HepG2 (cell line): ENCODE measurements around the gene CAMKMT. TPM values are rescaled to one million over a fixed set of nuclear protein-coding genes. Genes with fewer than 3 reads are reported as not detected.

Source experiments
- ATAC-seq: fragments of 200-7000 bp; cut with Tn5 transposase; 3 replicates; pipeline ENCODE4 v1.9.1; 2020; ENCODE audit warnings: mild to moderate bottlenecking, moderate library complexity
- BruUV-seq: library from RNA; stranded (reverse); fragments of 400-500 nt; replicated peaks from 2 replicates; lab custom pipeline; 2021; lab: Mats Ljungman, UMichigan
- CTCF ChIA-PET: fragments of 300-600 bp; formaldehyde crosslinking; extraction: SDS; loops from one replicate; lab custom pipeline; 2021; ENCODE audit warnings: low total read pairs, inconsistent platforms, low intra/inter-chr PET ratio; lab: Yijun Ruan, JAX
- POLR2A ChIA-PET: fragments of 350-600 bp; sonication (Branson Sonifier 250); formaldehyde crosslinking; loops from one replicate; lab custom pipeline; 2020; ENCODE audit warnings: antibody characterized with exemption, inconsistent platforms; lab: Yijun Ruan, JAX
- DNase-seq: peaks from one replicate; pipeline ENCODE4 v3.0.0-alpha.2; 2015; ENCODE audit warnings: low spot score
- FAIRE-seq: peaks from 3 replicates; lab custom pipeline; 2011; peaks lifted over from hg19 to GRCh38; lab: Jason Lieb, UNC
- H2AFZ ChIP-seq: one replicate; pipeline ENCODE4 v1.6.1; 2011; ENCODE audit warnings: low read length, inconsistent platforms
- H3K27ac ChIP-seq: fragments of 300-600 bp; 3 replicates; pipeline ENCODE4 v1.8.0; 2011; ENCODE audit warnings: mixed run types, mild to moderate bottlenecking, mixed read lengths, low read length, inconsistent platforms; ENCODE audit not compliant: insufficient read depth; ENCODE audit errors: extremely low read length
- H3K27me3 ChIP-seq, 2 experiments: fragments of 200-600 bp in 1 of 2; 2 replicates in 1 of 2; 3 replicates in 1 of 2; pipeline versions ENCODE4 v1.6.0 to v1.8.0; 2011; ENCODE audit warnings: low read length in 2 of 2, mild to moderate bottlenecking in 2 of 2, moderate library complexity in 2 of 2, inconsistent platforms in 1 of 2; ENCODE audit not compliant: insufficient read depth in 2 of 2, control insufficient read depth in 1 of 2
- H3K36me3 ChIP-seq, 2 experiments: fragments of 200-600 bp in 1 of 2; replicated peaks in 1 of 2; 2 replicates in 1 of 2; 3 replicates in 1 of 2; pipeline versions ENCODE4 v1.5.1 to v1.8.0; 2011; ENCODE audit warnings: low read length in 2 of 2, inconsistent platforms in 1 of 2; ENCODE audit not compliant: insufficient read depth in 2 of 2, control insufficient read depth in 1 of 2
- H3K4me1 ChIP-seq: 2 replicates; pipeline ENCODE4 v1.5.1; 2012; ENCODE audit warnings: low read length, inconsistent platforms; ENCODE audit not compliant: insufficient read depth
- H3K4me2 ChIP-seq: 2 replicates; pipeline ENCODE4 v1.6.0; 2011; ENCODE audit warnings: low read depth, low read length, inconsistent platforms
- H3K4me3 ChIP-seq, 3 experiments: fragments of 200-600 bp in 1 of 3; sonication (generic), shearing (Covaris generic) in 1 of 3; replicated peaks in 1 of 3; 2 replicates each; pipeline ENCODE4 v1.5.1; 2011 to 2016; ENCODE audit warnings: low read length in 3 of 3, inconsistent platforms in 2 of 3, low read depth in 2 of 3, mild to moderate bottlenecking in 2 of 3, control low read depth in 1 of 3, mixed read lengths in 1 of 3; ENCODE audit not compliant: insufficient read depth in 1 of 3
- H3K79me2 ChIP-seq: one replicate; pipeline ENCODE4 v1.6.1; 2011; ENCODE audit warnings: low read length, inconsistent platforms; ENCODE audit not compliant: insufficient read depth
- H3K9ac ChIP-seq: 2 replicates; pipeline ENCODE4 v1.6.0; 2011; ENCODE audit warnings: mild to moderate bottlenecking, low read depth, low read length, inconsistent platforms; ENCODE audit not compliant: insufficient read depth
- H3K9me3 ChIP-seq: 2 replicates; pipeline ENCODE4 v1.5.1; 2012; ENCODE audit warnings: mild to moderate bottlenecking, low read length
- H4K20me1 ChIP-seq: 2 replicates; pipeline ENCODE4 v1.6.0; 2011; ENCODE audit warnings: inconsistent platforms, mild to moderate bottlenecking, low read length, moderate library complexity; ENCODE audit not compliant: insufficient read depth
- CEBPB ChIP-seq: IDR thresholded peaks from 2 replicates; pipeline ENCODE4 v1.6.1; 2011; ENCODE audit warnings: low read depth, low read length, improper control_type of control experiment, borderline replicate concordance
- FOXA3 ChIP-seq: IDR thresholded peaks from 2 replicates; pipeline ENCODE4 v1.6.1; 2016; ENCODE audit warnings: missing genetic modification reagents, missing compliant biosample characterization
- GFI1 ChIP-seq: sonication (generic); formaldehyde crosslinking; IDR thresholded peaks from 2 replicates; pipeline ENCODE4 v1.5.0; 2020; ENCODE audit warnings: missing genetic modification reagents, mild to moderate bottlenecking, borderline replicate concordance
- ISL2 ChIP-seq: sonication (generic); formaldehyde crosslinking; IDR thresholded peaks from 2 replicates; pipeline ENCODE4 v1.5.0; 2020; ENCODE audit warnings: missing genetic modification reagents
- KMT2A ChIP-seq: sonication (generic); formaldehyde crosslinking; IDR thresholded peaks from 2 replicates; pipeline ENCODE4 v1.4.0; 2020; ENCODE audit warnings: missing genetic modification reagents
- SMAD9 ChIP-seq: sonication (generic); formaldehyde crosslinking; IDR thresholded peaks from 2 replicates; pipeline ENCODE4 v1.5.1; 2020; ENCODE audit warnings: mild to moderate bottlenecking, missing genetic modification reagents
- WIZ ChIP-seq: sonication (generic); formaldehyde crosslinking; IDR thresholded peaks from 2 replicates; pipeline ENCODE4 v1.5.1; 2020; ENCODE audit warnings: mild to moderate bottlenecking, missing genetic modification reagents
- YEATS4 ChIP-seq: sonication (generic); formaldehyde crosslinking; IDR thresholded peaks from 2 replicates; pipeline ENCODE4 v1.4.0; 2020; ENCODE audit warnings: missing genetic modification reagents, borderline replicate concordance
- ZFYVE20 ChIP-seq: sonication (generic); formaldehyde crosslinking; IDR thresholded peaks from 2 replicates; pipeline ENCODE4 v1.8.0; 2023; ENCODE audit warnings: low read depth, mild to moderate bottlenecking, moderate library complexity, missing genetic modification reagents, borderline replicate concordance
- ZNF20 ChIP-seq: sonication (generic); formaldehyde crosslinking; IDR thresholded peaks from 2 replicates; pipeline ENCODE4 v1.4.0; 2020; ENCODE audit warnings: mild to moderate bottlenecking, moderate library complexity, missing genetic modification reagents
- ZNF484 ChIP-seq: sonication (generic); formaldehyde crosslinking; IDR thresholded peaks from 2 replicates; pipeline ENCODE4 v1.5.1; 2020; ENCODE audit warnings: mild to moderate bottlenecking, low read depth, missing genetic modification reagents, borderline replicate concordance
- ZNF530 ChIP-seq: sonication (generic); formaldehyde crosslinking; IDR thresholded peaks from 2 replicates; pipeline ENCODE4 v1.5.0; 2020; ENCODE audit warnings: low read depth, mild to moderate bottlenecking, missing genetic modification reagents
- ZNF597 ChIP-seq: sonication (generic); formaldehyde crosslinking; IDR thresholded peaks from 2 replicates; pipeline ENCODE4 v1.5.0; 2020; ENCODE audit warnings: missing genetic modification reagents
- ZNF83 ChIP-seq: sonication (generic); formaldehyde crosslinking; IDR thresholded peaks from 2 replicates; pipeline ENCODE4 v1.4.0; 2020; ENCODE audit warnings: missing genetic modification reagents, mild to moderate bottlenecking, borderline replicate concordance
- WGBS: methylation state at CpG from one replicate; pipeline ENCODE4 v1.1.6; 2017; ENCODE audit warnings: low lambda C conversion rate; 5-methylcytosine and 5-hydroxymethylcytosine counted together
- in situ Hi-C: cut with HindIII; loops from 2 replicates; pipeline ENCODE4 v1.10.0; 2017; ENCODE audit warnings: low pct_unique_long_range_greater_than_20kb; ENCODE audit not compliant: extremely low pct_ligation_motif_present
- intact Hi-C: fragments of 100-400 bp; cut with micrococcal nuclease; formaldehyde crosslinking; loops from one replicate; pipeline ENCODE4 v1.10.0; 2022; ENCODE audit not compliant: unreplicated experiment
- polyA plus RNA-seq, 8 experiments: library from polyadenylated mRNA; depleted of rRNA in 3 of 8; stranded (reverse) in 7 of 8; unstranded in 1 of 8; fragments of >200 nt; fragmentation: Illumina TruSeq in 4 of 8; extraction: Trizol in 4 of 8; gene quantifications; 2 replicates each; pipeline versions ENCODE4 v1.2.1 to v1.2.3, GENCODE V29; 2011 to 2016; ENCODE audit warnings: low read depth in 4 of 8, missing spikeins in 1 of 8, mixed read lengths in 1 of 8; ENCODE audit not compliant: insufficient read depth in 1 of 8
- total RNA-seq, 5 experiments: library from RNA; depleted of rRNA; stranded (reverse); fragments of >200 nt; fragmentation: Illumina TruSeq; extraction: Trizol; gene quantifications; 2 replicates each; pipeline ENCODE4 v1.2.3, GENCODE V29; 2016; ENCODE audit warnings: low read depth in 1 of 5
- TF ChIP-seq, protein P1 (sequence below): IDR thresholded peaks from 2 replicates; pipeline ENCODE4 v1.6.1; 2012; ENCODE audit warnings: low read depth, low read length, improper control_type of control experiment

CAMKMT gene
- total and polyA plus RNA-seq, 2 of the 13 experiments (the other 11 are each of a cell fraction or from before 2014, with no cell fraction given), result 6.9 to 20.8 TPM

GRCh38 chr2:44722026-44722625 lies 360.4 kb downstream of the CAMKMT start:
- TF ChIP-seq, protein P1, sequence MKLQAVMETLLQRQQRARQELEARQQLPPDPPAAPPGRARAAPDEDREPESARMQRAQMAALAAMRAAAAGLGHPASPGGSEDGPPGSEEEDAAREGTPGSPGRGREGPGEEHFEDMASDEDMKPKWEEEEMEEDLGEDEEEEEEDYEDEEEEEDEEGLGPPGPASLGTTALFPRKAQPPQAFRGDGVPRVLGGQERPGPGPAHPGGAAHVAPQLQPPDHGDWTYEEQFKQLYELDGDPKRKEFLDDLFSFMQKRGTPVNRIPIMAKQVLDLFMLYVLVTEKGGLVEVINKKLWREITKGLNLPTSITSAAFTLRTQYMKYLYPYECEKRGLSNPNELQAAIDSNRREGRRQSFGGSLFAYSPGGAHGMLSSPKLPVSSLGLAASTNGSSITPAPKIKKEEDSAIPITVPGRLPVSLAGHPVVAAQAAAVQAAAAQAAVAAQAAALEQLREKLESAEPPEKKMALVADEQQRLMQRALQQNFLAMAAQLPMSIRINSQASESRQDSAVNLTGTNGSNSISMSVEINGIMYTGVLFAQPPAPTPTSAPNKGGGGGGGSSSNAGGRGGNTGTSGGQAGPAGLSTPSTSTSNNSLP, result no peak
- TF ChIP-seq SMAD9 (CRISPR knock-in tag) (no peak), ZNF20 (CRISPR knock-in tag) (no peak), CEBPB (peak; percentile 59; the same call in 1 of the 2 replicates), FOXA3 (CRISPR knock-in tag) (no peak), ZFYVE20 (CRISPR knock-in tag) (no peak)
- H3K9ac ChIP-seq, result no peak overlapping the region
- H3K27ac ChIP-seq, result no peak overlapping the region
- 76% methylated on average over 1 of the region's 1 CpG for WGBS
- H2AFZ ChIP-seq, result no peak overlapping the region
- intact Hi-C loops, result no loop called here
- H3K9me3 ChIP-seq, result no peaks in the 10 kb centered on the region
- no peaks in the 10 kb centered on the region for H4K20me1 ChIP-seq
- DNase-seq, result no peak
- FAIRE-seq, result no peak
- CTCF ChIA-PET, result no interaction called here
- H3K27me3 ChIP-seq, result no peaks in the 10 kb centered on the region
- H3K79me2 ChIP-seq, result no peaks in the 10 kb centered on the region
- no TSS peak for BruUV-seq
- POLR2A ChIA-PET, result no interaction called here
- no peaks in the 10 kb centered on the region for H3K36me3 ChIP-seq
- no peak overlapping the region for H3K4me3 ChIP-seq
- H3K4me1 ChIP-seq, result no peaks in the 10 kb centered on the region
- ATAC-seq, result no peak
- in situ Hi-C loops, result no loop called here
- H3K4me2 ChIP-seq, result no peak overlapping the region

GRCh38 chr2:44723921-44724320 lies 362.2 kb downstream of the CAMKMT start:
- CTCF ChIA-PET, result no interaction called here
- no peak for ATAC-seq
- BruUV-seq, result no TSS peak
- TF ChIP-seq ISL2 (CRISPR knock-in tag) (no peak), GFI1 (CRISPR knock-in tag) (no peak), ZNF484 (CRISPR knock-in tag) (no peak), YEATS4 (CRISPR knock-in tag) (no peak), ZNF83 (CRISPR knock-in tag) (no peak), ZNF530 (CRISPR knock-in tag) (no peak), ZNF597 (no peak), WIZ (CRISPR knock-in tag) (no peak), KMT2A (CRISPR knock-in tag) (no peak)

More at GRCh38 chr2:44723921-44724320, 362.2 kb downstream of the CAMKMT start:
- no peaks in the 10 kb centered on the region for H3K9me3 ChIP-seq
- no peak overlapping the region for H3K27ac ChIP-seq
- DNase-seq, result no peak
- no peak overlapping the region for H3K4me3 ChIP-seq
- H3K4me2 ChIP-seq, result no peak overlapping the region
- no peaks in the 10 kb centered on the region for H3K79me2 ChIP-seq
- no peaks in the 10 kb centered on the region for H3K27me3 ChIP-seq
- no peak overlapping the region for H3K9ac ChIP-seq
- no peaks in the 10 kb centered on the region for H3K36me3 ChIP-seq
- in situ Hi-C loops, result no loop called here
- no peak overlapping the region for H2AFZ ChIP-seq
- H4K20me1 ChIP-seq, result no peaks in the 10 kb centered on the region
- no peaks in the 10 kb centered on the region for H3K4me1 ChIP-seq
- POLR2A ChIA-PET, result no interaction called here
- FAIRE-seq, result no peak
- WGBS, result 79% methylated on average over 3 of the region's 3 CpGs
- intact Hi-C loops, result no loop called here
